HFFc6 (cell line): ENCODE data around the gene DISP3. TPM values are rescaled to one million over a fixed set of nuclear protein-coding genes. Genes with fewer than 3 reads are reported as not detected.

Experiments
- DNase-seq: peaks from one replicate; pipeline ENCODE4 v3.0.0-alpha.2; 2018
- H3K27ac Mint-ChIP-seq: 2 replicates; pipeline ENCODE4 v1.8.0; 2020; ENCODE audit warnings: mild to moderate bottlenecking, mixed read lengths
- H3K27me3 Mint-ChIP-seq: 2 replicates; pipeline ENCODE4 v1.8.0; 2021; ENCODE audit warnings: mild to moderate bottlenecking, moderate library complexity, mixed read lengths; ENCODE audit not compliant: insufficient read depth
- H3K36me3 Mint-ChIP-seq: 2 replicates; pipeline ENCODE4 v1.8.0; 2021; ENCODE audit warnings: low read depth, mixed read lengths
- H3K4me1 Mint-ChIP-seq: 2 replicates; pipeline ENCODE4 v1.8.0; 2020; ENCODE audit warnings: low read depth, mixed read lengths
- H3K4me3 Mint-ChIP-seq: 2 replicates; pipeline ENCODE4 v1.8.0; 2020; ENCODE audit warnings: mild to moderate bottlenecking, moderate library complexity, mixed read lengths
- H3K9me3 Mint-ChIP-seq: 2 replicates; pipeline ENCODE4 v1.8.0; 2020; ENCODE audit warnings: mild to moderate bottlenecking, mixed read lengths
- CTCF ChIP-seq: fragments of 200-600 bp; sonication (generic); IDR thresholded peaks from 2 replicates; pipeline ENCODE4 v1.5.0; 2021; ENCODE audit warnings: antibody characterized with exemption, mild to moderate bottlenecking
- total RNA-seq, 6 experiments: library from RNA; stranded (reverse); fragmentation: NEBNext Ultra II Directional; extraction: Animal tissue kit (Norgen Biotek cat#: 25700); gene quantifications; 2 replicates in 1 of 6; 3 replicates in 5 of 6; pipeline ENCODE4 v1.2.3, GENCODE V29; 2021

The DISP3 gene
- total RNA-seq, 6 experiments from 2014 or later: not detected

GRCh38 chr1:11473491-11474034 is 5.4 kb upstream of the DISP3 start:
- peaks cover 10% of the 10 kb centered on the region for H3K27me3 Mint-ChIP-seq
- no peak for TF ChIP-seq CTCF
- DNase-seq: peak; percentile 5
- no peaks in the 10 kb centered on the region for H3K36me3 Mint-ChIP-seq
- no peaks in the 10 kb centered on the region for H3K4me1 Mint-ChIP-seq
- H3K27ac Mint-ChIP-seq: no peak overlapping the region
- H3K4me3 Mint-ChIP-seq: no peak overlapping the region
- H3K9me3 Mint-ChIP-seq: no peaks in the 10 kb centered on the region

DNA sequence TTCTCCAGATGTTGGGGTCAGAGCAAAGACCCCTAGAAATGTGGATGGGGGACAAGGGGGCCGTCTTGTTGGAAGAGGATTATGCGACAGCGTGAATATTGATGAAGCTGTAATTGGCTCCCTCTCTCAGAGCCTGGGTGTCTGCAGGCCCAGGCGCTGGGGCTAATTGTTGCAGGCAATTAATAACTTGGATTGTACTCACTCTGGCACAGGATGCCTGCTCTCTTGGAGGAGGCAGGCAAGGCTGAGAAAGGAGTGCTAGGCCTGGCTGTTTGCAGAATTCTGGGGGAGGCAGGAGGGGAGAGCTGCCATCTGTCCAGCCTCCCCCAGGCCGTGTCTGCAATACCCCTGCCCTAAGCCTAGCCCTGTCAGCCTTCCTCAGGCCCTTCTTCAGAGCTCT is 4.1 kb upstream of the DISP3 start:
- no peaks in the 10 kb centered on the region for H3K36me3 Mint-ChIP-seq

GRCh38 chr1:11475748-11476147 is 3.2 kb upstream of the DISP3 start:
- Mint-ChIP-seq H3K27ac (no peak overlapping the region), H3K27me3 (peaks cover 14% of the 10 kb centered on the region), H3K36me3 (no peaks in the 10 kb centered on the region), H3K4me3 (no peak overlapping the region), H3K4me1 (no peaks in the 10 kb centered on the region), H3K9me3 (no peaks in the 10 kb centered on the region; the same call in 1 of the 2 replicates)
- DNase-seq: no peak
- no peak for TF ChIP-seq CTCF

More for the DNA sequence above, 4.1 kb upstream of the DISP3 start:
- no peak for TF ChIP-seq CTCF
- DNase-seq: no peak
- H3K4me1 Mint-ChIP-seq: no peaks in the 10 kb centered on the region
- no peak overlapping the region for H3K4me3 Mint-ChIP-seq
- H3K9me3 Mint-ChIP-seq: no peaks in the 10 kb centered on the region
- H3K27ac Mint-ChIP-seq: no peak overlapping the region
- H3K27me3 Mint-ChIP-seq: peaks cover 7% of the 10 kb centered on the region

DNA sequence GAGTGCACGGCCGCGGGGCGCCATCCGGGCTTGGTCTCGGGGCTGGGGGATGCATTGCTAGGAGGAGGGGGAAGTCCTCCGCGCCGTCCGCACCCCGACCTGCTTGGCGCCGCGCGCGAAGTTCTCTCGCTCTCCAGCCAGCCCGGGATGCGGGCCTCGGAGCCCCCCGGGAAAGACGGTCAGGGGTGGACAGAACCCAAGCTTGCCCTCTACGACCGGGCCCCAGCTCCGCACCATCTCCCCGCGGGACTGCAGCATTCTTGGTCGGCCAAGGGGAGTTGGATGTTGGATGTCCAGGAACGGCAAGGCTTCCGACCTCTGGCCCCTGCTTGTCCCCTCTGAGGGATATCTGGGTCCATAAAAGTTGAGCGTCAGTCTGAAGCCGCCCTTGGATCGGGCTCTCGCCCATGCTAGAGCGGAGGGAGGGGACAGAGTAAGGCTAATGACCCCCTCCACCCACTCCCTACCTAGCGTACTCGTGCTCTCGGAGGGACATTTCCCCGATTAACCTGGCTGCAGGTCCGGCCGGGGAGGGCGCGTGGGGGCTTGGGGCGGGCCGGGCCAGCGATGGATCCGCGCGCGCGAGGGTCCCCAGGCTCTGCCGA is 522 bp downstream of the DISP3 start:
- Mint-ChIP-seq H3K4me3 (no peak overlapping the region; the same call in 1 of the 2 replicates), H3K36me3 (no peaks in the 10 kb centered on the region), H3K9me3 (no peaks in the 10 kb centered on the region; the same call in 1 of the 2 replicates), H3K27me3 (peaks cover 22% of the 10 kb centered on the region), H3K27ac (no peak overlapping the region), H3K4me1 (no peaks in the 10 kb centered on the region)
- TF ChIP-seq CTCF: no peak
- DNase-seq: no peak

- Mint-ChIP-seq H3K27me3 (peaks cover 32% of the 10 kb centered on the region), H3K9me3 (no peaks in the 10 kb centered on the region; the same call in 1 of the 2 replicates), H3K36me3 (no peaks in the 10 kb centered on the region), H3K27ac (no peak overlapping the region), H3K4me3 (no peak overlapping the region), H3K4me1 (no peaks in the 10 kb centered on the region)
- TF ChIP-seq CTCF: no peak
- DNase-seq: no peak
Observed at GRCh38 chr1:11481019-11481418, 2.1 kb downstream of the DISP3 start.
